IMR-90 (cell line): ENCODE data around the gene TCN1. TPM values are rescaled to one million over a fixed set of nuclear protein-coding genes. Genes with fewer than 3 reads are reported as not detected.
"Not testable (repeated sequence)": the region's sequence is repeated elsewhere in the genome, so short reads cannot be mapped to it uniquely, and the experiment has no call there.

Experiments
- ATAC-seq: fragments of 200-7000 bp; cut with Tn5 transposase; 2 replicates; pipeline ENCODE4 v1.9.1; 2020; ENCODE audit warnings: low read depth, mild to moderate bottlenecking, moderate library complexity
- BruUV-seq: library from RNA; stranded (reverse); fragments of 400-500 nt; replicated peaks from 2 replicates; lab custom pipeline; 2021; lab: Mats Ljungman, UMichigan
- CTCF ChIA-PET: fragments of 300-600 bp; formaldehyde crosslinking; extraction: SDS; loops from one replicate; lab custom pipeline; 2021; ENCODE audit warnings: antibody characterized with exemption; lab: Yijun Ruan, JAX
- POLR2A ChIA-PET: fragments of 300-600 bp; sonication (Branson Sonifier 250); formaldehyde crosslinking; loops from one replicate; lab custom pipeline; 2022; ENCODE audit warnings: antibody characterized with exemption; ENCODE audit not compliant: unreplicated experiment; lab: Charles Lee
- DNase-seq: peaks from one replicate; pipeline ENCODE4 v3.0.0; 2013
- H2AFZ ChIP-seq: replicated peaks from 2 replicates; pipeline ENCODE3; 2013; ENCODE audit warnings: low read length, mild to moderate bottlenecking; ENCODE audit not compliant: poor library complexity
- H2AK5ac ChIP-seq: 2 replicates; pipeline ENCODE4 v1.6.1; 2013; ENCODE audit warnings: low read depth, low read length, inconsistent platforms
- H2AK9ac ChIP-seq: replicated peaks from 2 replicates; pipeline ENCODE3; 2013; ENCODE audit warnings: mild to moderate bottlenecking, low read depth, low read length, moderate library complexity; ENCODE audit not compliant: poor library complexity
- H2BK120ac ChIP-seq: 2 replicates; pipeline ENCODE4 v1.6.1; 2013; ENCODE audit warnings: low read depth, low read length, inconsistent platforms
- H2BK15ac ChIP-seq: 3 replicates; pipeline ENCODE4 v1.6.1; 2013; ENCODE audit warnings: low read depth, low read length, inconsistent platforms
- H2BK20ac ChIP-seq: 2 replicates; pipeline ENCODE4 v1.6.1; 2013; ENCODE audit warnings: low read depth, mild to moderate bottlenecking, inconsistent platforms, low read length, moderate library complexity
- H2BK5ac ChIP-seq: 2 replicates; pipeline ENCODE4 v1.6.1; 2013; ENCODE audit warnings: mild to moderate bottlenecking, low read depth, low read length, inconsistent platforms; ENCODE audit not compliant: poor library complexity, severe bottlenecking
- H3K14ac ChIP-seq: replicated peaks from 2 replicates; pipeline ENCODE4 v1.6.1; 2013; ENCODE audit warnings: low read depth, low read length, inconsistent platforms
- H3K18ac ChIP-seq: 2 replicates; pipeline ENCODE4 v1.6.1; 2013; ENCODE audit warnings: low read depth, low read length, control low read depth
- H3K23ac ChIP-seq: 2 replicates; pipeline ENCODE4 v1.6.1; 2013; ENCODE audit warnings: low read depth, low read length, inconsistent platforms
- H3K27ac ChIP-seq: 2 replicates; pipeline ENCODE4 v1.5.1; 2013; ENCODE audit warnings: mild to moderate bottlenecking, control low read depth, low read length; ENCODE audit not compliant: insufficient read depth
- H3K27me3 ChIP-seq: 2 replicates; pipeline ENCODE4 v1.6.1; 2013; ENCODE audit warnings: low read length; ENCODE audit not compliant: control insufficient read depth, insufficient read depth
- H3K36me3 ChIP-seq: 2 replicates; pipeline ENCODE4 v1.6.1; 2013; ENCODE audit warnings: low read length, mixed read lengths; ENCODE audit not compliant: control insufficient read depth, insufficient read depth
- H3K4ac ChIP-seq: 2 replicates; pipeline ENCODE4 v1.6.1; 2013; ENCODE audit warnings: low read depth, low read length, inconsistent platforms
- H3K4me1 ChIP-seq: 2 replicates; pipeline ENCODE4 v1.6.1; 2013; ENCODE audit warnings: low read length, mixed read lengths; ENCODE audit not compliant: control insufficient read depth, insufficient read depth
- H3K4me2 ChIP-seq: 2 replicates; pipeline ENCODE4 v1.6.1; 2013; ENCODE audit warnings: low read depth, mild to moderate bottlenecking, control low read depth, low read length, moderate library complexity
- H3K4me3 ChIP-seq: 2 replicates; pipeline ENCODE4 v1.5.1; 2013; ENCODE audit warnings: low read depth, mild to moderate bottlenecking, control low read depth, low read length, moderate library complexity; ENCODE audit not compliant: insufficient read depth
- H3K56ac ChIP-seq: 2 replicates; pipeline ENCODE4 v1.6.1; 2013; ENCODE audit warnings: low read length, inconsistent platforms; ENCODE audit not compliant: insufficient read depth; ENCODE audit errors: extremely low read depth
- H3K79me1 ChIP-seq, 2 experiments: 2 replicates each; pipeline ENCODE4 v1.6.1; 2013; ENCODE audit warnings: low read length in 2 of 2, inconsistent platforms in 1 of 2, low read depth in 1 of 2
- H3K9ac ChIP-seq: 2 replicates; pipeline ENCODE4 v1.6.1; 2013; ENCODE audit warnings: low read depth, low read length, control low read depth
- H3K9me1 ChIP-seq: 2 replicates; pipeline ENCODE4 v1.6.1; 2013; ENCODE audit warnings: low read length, inconsistent platforms; ENCODE audit not compliant: insufficient read depth
- H3K9me3 ChIP-seq: 2 replicates; pipeline ENCODE4 v1.6.1; 2013; ENCODE audit warnings: low read length; ENCODE audit not compliant: control insufficient read depth, insufficient read depth
- H4K20me1 ChIP-seq: 2 replicates; pipeline ENCODE4 v1.6.1; 2013; ENCODE audit warnings: low read length, inconsistent platforms; ENCODE audit not compliant: insufficient read depth
- H4K5ac ChIP-seq: 2 replicates; pipeline ENCODE4 v1.6.1; 2013; ENCODE audit warnings: mild to moderate bottlenecking, low read depth, low read length, control low read depth
- H4K8ac ChIP-seq, 2 experiments: 2 replicates each; pipeline ENCODE4 v1.6.1; 2013; ENCODE audit warnings: low read depth in 2 of 2, low read length in 2 of 2, control low read depth in 1 of 2, inconsistent platforms in 1 of 2
- H4K91ac ChIP-seq: 2 replicates; pipeline ENCODE4 v1.6.1; 2013; ENCODE audit warnings: low read depth, low read length, inconsistent platforms; ENCODE audit not compliant: insufficient read depth
- WGBS, 2 experiments: methylation state at CpG; one replicate each; pipeline versions ENCODE4 v1.1.5 to v1.1.7; 2013; ENCODE audit warnings: missing lambda C conversion rate in 2 of 2; ENCODE audit not compliant: insufficient read length in 1 of 2; ENCODE audit errors: extremely low coverage in 2 of 2; 5-methylcytosine and 5-hydroxymethylcytosine counted together
- dilution Hi-C: fragments of 300-500 bp; cut with HindIII; formaldehyde crosslinking; loops from one replicate; pipeline ENCODE4 v1.14.3; 2018; ENCODE audit warnings: low sequenced_read_pairs; ENCODE audit not compliant: unreplicated experiment
- in situ Hi-C: fragments of 300-500 bp; cut with MboI; formaldehyde crosslinking; loops from 3 replicates; pipeline ENCODE4 v1.14.3; 2019; ENCODE audit warnings: low sequenced_read_pairs, inconsistent platforms, mixed read lengths
- intact Hi-C: fragments of 100-400 bp; cut with micrococcal nuclease; formaldehyde crosslinking; loops from 2 replicates; pipeline ENCODE4 v1.10.0; 2022
- polyA plus RNA-seq, 3 experiments: library from polyadenylated mRNA; depleted of rRNA; stranded (reverse); fragments of >200 nt; gene quantifications; 2 replicates each; pipeline ENCODE4 v1.2.3, GENCODE V29; 2012; ENCODE audit warnings: low replicate concordance in 1 of 3
- total RNA-seq: library from RNA; depleted of rRNA; stranded (reverse); fragments of >200 nt; gene quantifications from 2 replicates; pipeline ENCODE4 v1.2.3, GENCODE V29; 2012

Gene TCN1
- total and polyA plus RNA-seq, 2 of the 4 experiments (the other 2 are of a cell fraction), result not detected

GRCh38 chr11:59816434-59816833, 49.9 kb downstream of the TCN1 start:
- BruUV-seq, result not testable (repeated sequence)
- CTCF ChIA-PET, result interaction anchor here (0.6 kb wide), 1 partner anchor 377 kb away, joined by 4 read pairs; no protein-coding TSS in a partner anchor

More at GRCh38 chr11:59816434-59816833, 49.9 kb downstream of the TCN1 start:
- H2BK120ac ChIP-seq, H4K20me1 ChIP-seq, H4K8ac ChIP-seq, H3K14ac ChIP-seq, H3K36me3 ChIP-seq, H3K4me3 ChIP-seq, H3K79me1 ChIP-seq, H3K27me3 ChIP-seq, H3K9me3 ChIP-seq, ATAC-seq, dilution Hi-C loops, H2BK5ac ChIP-seq, H4K5ac ChIP-seq, H2AK9ac ChIP-seq, H3K4ac ChIP-seq, POLR2A ChIA-PET, in situ Hi-C loops, H3K9ac ChIP-seq, intact Hi-C loops, H2BK20ac ChIP-seq, H3K18ac ChIP-seq, H2BK15ac ChIP-seq, H2AFZ ChIP-seq, H3K4me2 ChIP-seq, H3K4me1 ChIP-seq, H2AK5ac ChIP-seq, H4K91ac ChIP-seq, H3K23ac ChIP-seq, H3K9me1 ChIP-seq, DNase-seq, H3K27ac ChIP-seq, H3K56ac ChIP-seq: not testable (repeated sequence)
- no CpG with 5 or more reads among the region's 1 CpG for WGBS, 2 experiments
